Measurements from ENCODE around the gene SCN9A. TPM values are rescaled to one million over a fixed set of nuclear protein-coding genes. Genes with fewer than 3 reads are reported as not detected.

The SCN9A gene
- total and polyA plus RNA-seq, 2 donors (not counting 1 experiment from before 2014, with no cell fraction given): 64.2 to 105 TPM

DNA sequence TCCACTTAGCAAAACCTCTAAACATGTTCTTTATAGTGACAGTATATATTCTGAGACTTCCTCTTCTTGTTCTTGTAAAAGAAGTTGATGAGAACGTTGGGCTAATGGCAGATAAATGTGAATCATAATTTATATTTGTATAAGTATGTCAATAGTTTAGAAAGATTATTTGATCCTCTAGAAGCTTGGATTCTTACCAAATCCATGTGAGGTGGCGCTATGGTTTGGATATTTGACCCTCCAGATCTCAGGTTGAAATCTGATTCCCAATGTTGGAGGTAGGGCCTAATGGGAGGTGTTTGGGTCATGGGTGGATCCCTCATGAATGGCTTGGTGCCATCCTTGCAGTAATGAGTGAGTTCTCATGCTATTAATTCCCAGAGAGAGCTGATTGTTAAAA lies 218.2 kb downstream of the SCN9A start:
- Histone ChIP-seq H3K4me1 (ENCODE audit: control insufficient read depth, extremely low read depth, insufficient read depth, low read length) (no peaks in the 10 kb centered on the region), H3K36me3 (ENCODE audit: control insufficient read depth, insufficient read depth, low read length) (no peaks in the 10 kb centered on the region), H3K27me3 (ENCODE audit: control insufficient read depth, insufficient read depth, low read length) (no peaks in the 10 kb centered on the region), H3K4me3 (replicated peaks in 1 of 4; ENCODE audit: control extremely low read depth in 1 of 4, insufficient read depth in 1 of 4, low read depth in 3 of 4, low read length in 4 of 4) (no peak overlapping the region), H3K9ac (ENCODE audit: insufficient read depth, low read length) (no peak overlapping the region), H2AFZ (ENCODE audit: low read length) (no peak overlapping the region), H3K4me2 (ENCODE audit: extremely low read depth, insufficient read depth, low read length) (no peak overlapping the region), H3K27ac (ENCODE audit: insufficient read depth, low read length) (no peak overlapping the region), H4K20me1 (ENCODE audit: control insufficient read depth, extremely low read depth, insufficient read depth, low read length) (no peaks in the 10 kb centered on the region), H3K9me3 (ENCODE audit: control insufficient read depth, insufficient read depth, low read depth, low read length) (no peaks in the 10 kb centered on the region), H3K79me2 (ENCODE audit: control insufficient read depth, insufficient read depth, low read length) (no peaks in the 10 kb centered on the region)
- no peak for DNase-seq (ENCODE audit: low read depth in 2 of 2)
- TF ChIP-seq EZH2 (IDR thresholded peaks at IDR 0.05; ENCODE audit: low read length, missing control alignments): no peak
- TF ChIP-seq, protein P1, sequence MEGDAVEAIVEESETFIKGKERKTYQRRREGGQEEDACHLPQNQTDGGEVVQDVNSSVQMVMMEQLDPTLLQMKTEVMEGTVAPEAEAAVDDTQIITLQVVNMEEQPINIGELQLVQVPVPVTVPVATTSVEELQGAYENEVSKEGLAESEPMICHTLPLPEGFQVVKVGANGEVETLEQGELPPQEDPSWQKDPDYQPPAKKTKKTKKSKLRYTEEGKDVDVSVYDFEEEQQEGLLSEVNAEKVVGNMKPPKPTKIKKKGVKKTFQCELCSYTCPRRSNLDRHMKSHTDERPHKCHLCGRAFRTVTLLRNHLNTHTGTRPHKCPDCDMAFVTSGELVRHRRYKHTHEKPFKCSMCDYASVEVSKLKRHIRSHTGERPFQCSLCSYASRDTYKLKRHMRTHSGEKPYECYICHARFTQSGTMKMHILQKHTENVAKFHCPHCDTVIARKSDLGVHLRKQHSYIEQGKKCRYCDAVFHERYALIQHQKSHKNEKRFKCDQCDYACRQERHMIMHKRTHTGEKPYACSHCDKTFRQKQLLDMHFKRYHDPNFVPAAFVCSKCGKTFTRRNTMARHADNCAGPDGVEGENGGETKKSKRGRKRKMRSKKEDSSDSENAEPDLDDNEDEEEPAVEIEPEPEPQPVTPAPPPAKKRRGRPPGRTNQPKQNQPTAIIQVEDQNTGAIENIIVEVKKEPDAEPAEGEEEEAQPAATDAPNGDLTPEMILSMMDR (conservative IDR thresholded peaks at IDR 0.05 in 1 of 2, IDR thresholded peaks at IDR 0.05 in 1 of 2; ENCODE audit: low read depth in 1 of 2, low read length in 2 of 2): no peak

DNA sequence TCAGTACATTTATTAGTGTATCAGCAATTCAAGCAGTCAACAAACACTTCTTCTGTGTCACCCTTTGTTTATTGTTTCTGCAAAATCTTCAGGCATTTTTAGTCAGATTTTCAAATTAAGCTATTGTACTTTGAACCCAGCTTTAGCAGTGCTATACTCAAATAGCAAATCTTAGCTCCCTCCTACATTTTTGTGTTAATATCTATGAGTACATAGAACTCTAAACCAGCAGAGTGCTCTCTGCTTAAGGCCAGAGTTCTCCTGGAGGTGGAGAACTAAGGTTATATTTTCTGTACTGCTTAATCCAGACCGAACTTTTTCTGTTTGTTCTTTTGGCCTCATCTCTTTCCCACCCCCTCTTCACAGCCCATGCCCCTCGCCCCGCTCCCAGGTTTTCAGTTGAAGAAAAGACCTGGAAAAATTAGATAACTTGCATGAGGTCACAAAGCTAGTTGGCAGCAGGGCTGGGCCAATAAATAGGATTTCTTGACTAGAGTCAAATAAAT lies 218.7 kb downstream of the SCN9A start:
- H3K27ac ChIP-seq (ENCODE audit: insufficient read depth, low read length): no peak overlapping the region
- H3K27me3 ChIP-seq (ENCODE audit: control insufficient read depth, insufficient read depth, low read length): no peaks in the 10 kb centered on the region
- H3K4me1 ChIP-seq (ENCODE audit: control insufficient read depth, extremely low read depth, insufficient read depth, low read length): no peaks in the 10 kb centered on the region
- no peaks in the 10 kb centered on the region for H4K20me1 ChIP-seq (ENCODE audit: control insufficient read depth, extremely low read depth, insufficient read depth, low read length)
- no peak for DNase-seq (ENCODE audit: low read depth in 2 of 2)
- no peaks in the 10 kb centered on the region for H3K9me3 ChIP-seq (ENCODE audit: control insufficient read depth, insufficient read depth, low read depth, low read length)
- no peak overlapping the region for H2AFZ ChIP-seq (ENCODE audit: low read length)
- H3K36me3 ChIP-seq (ENCODE audit: control insufficient read depth, insufficient read depth, low read length): no peaks in the 10 kb centered on the region
- H3K4me2 ChIP-seq (ENCODE audit: extremely low read depth, insufficient read depth, low read length): no peak overlapping the region
- no peak overlapping the region for H3K9ac ChIP-seq (ENCODE audit: insufficient read depth, low read length)
- no peak overlapping the region for H3K4me3 ChIP-seq (replicated peaks in 1 of 4; ENCODE audit: control extremely low read depth in 1 of 4, insufficient read depth in 1 of 4, low read depth in 3 of 4, low read length in 4 of 4)
- no peak for TF ChIP-seq EZH2 (IDR thresholded peaks at IDR 0.05; ENCODE audit: low read length, missing control alignments)
- TF ChIP-seq, protein P1 (conservative IDR thresholded peaks at IDR 0.05 in 1 of 2, IDR thresholded peaks at IDR 0.05 in 1 of 2; ENCODE audit: low read depth in 1 of 2, low read length in 2 of 2): no peak
- no peaks in the 10 kb centered on the region for H3K79me2 ChIP-seq (ENCODE audit: control insufficient read depth, insufficient read depth, low read length)

DNA sequence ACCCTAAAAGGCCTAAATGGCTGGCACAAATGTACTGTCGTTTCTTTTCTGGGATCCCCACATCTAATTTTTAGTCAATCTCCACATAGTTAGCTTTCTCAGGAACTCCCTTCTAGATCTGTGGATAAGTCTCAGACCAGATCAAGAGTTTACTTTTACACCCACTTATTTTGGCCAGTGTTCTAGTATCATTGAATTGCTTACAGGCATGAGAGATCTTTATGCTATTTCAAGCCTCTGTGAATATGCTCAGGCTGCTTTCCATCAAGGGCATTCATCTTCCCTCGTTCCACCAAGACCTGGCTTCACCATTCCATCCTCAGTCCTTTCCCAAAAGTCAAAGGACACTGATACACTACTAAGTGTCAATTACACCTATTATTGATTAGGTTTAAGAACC lies 220.2 kb downstream of the SCN9A start:
- Histone ChIP-seq H3K9ac (ENCODE audit: insufficient read depth, low read length) (no peak overlapping the region), H3K4me2 (ENCODE audit: extremely low read depth, insufficient read depth, low read length) (no peak overlapping the region), H3K4me3 (replicated peaks in 1 of 4; ENCODE audit: control extremely low read depth in 1 of 4, insufficient read depth in 1 of 4, low read depth in 3 of 4, low read length in 4 of 4) (no peak overlapping the region), H3K36me3 (ENCODE audit: control insufficient read depth, insufficient read depth, low read length) (no peaks in the 10 kb centered on the region), H3K4me1 (ENCODE audit: control insufficient read depth, extremely low read depth, insufficient read depth, low read length) (no peaks in the 10 kb centered on the region), H3K27me3 (ENCODE audit: control insufficient read depth, insufficient read depth, low read length) (no peaks in the 10 kb centered on the region), H3K9me3 (ENCODE audit: control insufficient read depth, insufficient read depth, low read depth, low read length) (no peaks in the 10 kb centered on the region), H2AFZ (ENCODE audit: low read length) (no peak overlapping the region), H3K79me2 (ENCODE audit: control insufficient read depth, insufficient read depth, low read length) (no peaks in the 10 kb centered on the region), H3K27ac (ENCODE audit: insufficient read depth, low read length) (no peak overlapping the region), H4K20me1 (ENCODE audit: control insufficient read depth, extremely low read depth, insufficient read depth, low read length) (no peaks in the 10 kb centered on the region)
- no peak for DNase-seq (ENCODE audit: low read depth in 2 of 2)
- TF ChIP-seq, protein P1 (conservative IDR thresholded peaks at IDR 0.05 in 1 of 2, IDR thresholded peaks at IDR 0.05 in 1 of 2; ENCODE audit: low read depth in 1 of 2, low read length in 2 of 2): no peak
- no peak for TF ChIP-seq EZH2 (IDR thresholded peaks at IDR 0.05; ENCODE audit: low read length, missing control alignments)

Data from fibroblast of lung (primary cell).